GM19463 (cell line): ENCODE data around the gene PFKFB2.

Source experiments
- ATAC-seq: cut with Tn5 transposase; IDR thresholded peaks from one replicate; pipeline ENCODE4 v1.9.1; 2021; ENCODE audit warnings: mild to moderate bottlenecking, moderate library complexity; ENCODE audit not compliant: unreplicated experiment

Gene PFKFB2

DNA sequence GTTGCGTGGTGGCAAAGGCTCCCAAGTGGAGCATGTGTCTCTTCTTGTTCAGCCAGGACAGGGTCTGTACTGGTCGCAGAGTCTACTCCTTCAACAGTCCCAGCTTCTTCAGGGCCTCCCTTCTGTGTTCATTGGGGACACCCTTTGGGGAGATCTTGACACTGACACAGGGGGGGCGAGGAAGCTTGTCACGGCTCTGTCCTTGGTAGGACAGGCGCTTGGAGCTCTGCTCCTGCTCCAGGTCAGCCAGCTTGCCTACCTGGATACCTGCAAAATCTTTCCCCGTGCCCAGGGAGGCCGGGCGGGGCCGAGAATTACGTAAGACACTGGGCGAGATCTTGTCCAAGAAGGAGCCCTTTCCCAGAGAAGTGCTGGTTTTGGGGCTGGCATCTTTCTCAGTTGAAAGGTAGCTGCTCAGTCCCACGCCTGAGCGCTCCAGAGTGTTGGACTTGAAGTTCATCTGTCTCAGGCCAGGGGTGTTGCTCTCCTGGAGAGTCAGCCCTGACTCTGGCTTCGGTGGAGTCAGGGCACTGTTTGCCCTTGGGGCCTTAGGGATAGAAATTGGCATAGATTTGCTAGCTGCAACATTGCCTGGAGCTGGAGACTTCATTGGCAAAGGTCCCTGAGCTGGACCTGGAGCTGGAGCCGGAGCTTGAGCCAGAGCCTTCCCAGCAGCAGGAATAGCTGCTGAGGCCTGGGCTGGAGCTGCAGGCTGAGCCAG, 31.0 kb upstream of the PFKFB2 start:
- no peak for ATAC-seq

- ATAC-seq = no peak
Measured at GRCh38 chr1:207022996-207023679, 29.9 kb upstream of the PFKFB2 start.

- no peak for ATAC-seq
Measured at GRCh38 chr1:207024202-207025145, 28.6 kb upstream of the PFKFB2 start.

DNA sequence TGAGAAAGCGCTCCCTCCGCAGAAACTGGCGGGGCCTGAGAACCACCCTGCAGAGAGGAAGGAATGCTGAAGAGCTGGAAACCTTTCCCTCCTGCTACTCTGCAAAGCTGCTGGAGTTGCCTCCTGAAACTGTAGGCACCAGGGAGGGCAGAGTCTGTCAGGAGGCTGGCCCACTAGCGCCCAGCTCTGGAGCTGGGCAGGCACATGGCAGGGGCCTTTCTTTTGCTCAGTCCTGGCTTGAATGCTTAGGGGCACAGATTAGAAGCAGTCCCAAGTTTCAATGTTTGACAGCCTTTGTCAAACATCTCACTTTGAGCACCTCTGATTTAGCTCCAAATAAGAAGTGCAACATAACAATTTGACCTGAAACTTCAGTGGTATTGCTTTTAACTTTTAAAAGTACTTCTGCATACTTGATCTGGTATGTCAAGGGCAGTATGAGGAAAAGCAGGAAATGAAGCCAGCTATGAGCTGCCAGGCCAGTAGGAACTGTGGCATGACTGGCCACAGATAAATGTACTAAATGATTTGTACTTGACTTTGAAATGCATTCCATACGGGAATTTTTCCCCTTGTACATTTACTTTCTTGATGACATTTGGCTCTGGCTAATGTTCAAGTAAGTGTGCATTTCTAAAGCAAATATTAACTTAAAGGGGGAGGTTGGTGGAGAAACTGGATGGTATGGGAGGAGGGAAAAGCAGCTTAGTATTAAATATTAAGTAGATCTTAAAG, 27.8 kb upstream of the PFKFB2 start:
- ATAC-seq = no peak

GRCh38 chr1:207026104-207026534, 27.0 kb upstream of the PFKFB2 start:
- no peak for ATAC-seq

- no peak for ATAC-seq
Measured at GRCh38 chr1:207027206-207027777, 25.8 kb upstream of the PFKFB2 start.

GRCh38 chr1:207027921-207028320, 25.2 kb upstream of the PFKFB2 start:
- ATAC-seq = no peak

GRCh38 chr1:207028884-207029650, 24.0 kb upstream of the PFKFB2 start:
- ATAC-seq = no peak

- no peak for ATAC-seq
Measured at GRCh38 chr1:207029701-207030521, 23.2 kb upstream of the PFKFB2 start.

- ATAC-seq = no peak
Measured at GRCh38 chr1:207030522-207031009, 22.5 kb upstream of the PFKFB2 start.

DNA sequence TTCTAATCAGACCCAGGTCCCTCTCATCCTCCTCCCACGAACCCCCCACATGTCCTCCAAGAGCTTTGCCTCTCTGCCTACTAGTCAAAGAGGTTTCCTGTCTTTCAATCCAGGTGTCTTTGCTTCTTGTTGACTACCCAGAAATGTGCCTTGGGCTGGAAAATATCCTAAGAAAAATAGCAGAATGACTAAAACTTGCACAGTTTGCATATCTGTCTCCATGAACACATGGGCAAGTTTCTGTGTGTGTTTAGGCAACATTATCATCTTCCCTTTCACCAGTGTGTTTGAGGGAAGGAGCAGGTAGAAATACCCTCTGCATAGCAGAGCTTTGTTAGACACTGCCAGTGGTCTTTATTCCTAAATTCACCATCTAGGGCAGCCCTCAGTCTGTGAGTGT, 22.1 kb upstream of the PFKFB2 start:
- ATAC-seq = no peak

GRCh38 chr1:207031632-207032264, 21.3 kb upstream of the PFKFB2 start:
- ATAC-seq = no peak

GRCh38 chr1:207032528-207033017, 20.5 kb upstream of the PFKFB2 start, which contains the start of gene C1orf116:
Gene C1orf116 (minus strand): TSS chr1:207032756. CDS start chr1:207027598, 5,158 bp downstream.
- ATAC-seq = no peak

- ATAC-seq = no peak
Measured at GRCh38 chr1:207033302-207033701, 19.8 kb upstream of the PFKFB2 start.

DNA sequence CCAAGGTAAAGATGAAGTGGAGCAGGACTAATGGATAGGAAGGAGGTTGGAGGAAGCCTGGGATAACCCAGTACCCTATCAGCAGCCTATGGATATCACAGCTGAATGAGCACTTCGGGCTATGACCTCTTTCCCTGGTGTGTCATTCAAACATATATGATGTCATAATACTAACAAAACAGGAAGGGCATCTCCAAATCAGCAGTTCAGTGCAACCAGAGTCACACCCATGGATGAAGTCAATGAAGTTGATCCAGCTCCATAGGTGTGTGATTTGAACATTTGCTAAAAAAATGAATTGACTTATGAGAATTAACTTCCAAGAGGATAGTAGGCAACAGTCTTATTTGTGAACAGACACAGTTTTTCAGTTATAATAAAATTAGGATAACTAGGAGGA, 18.9 kb upstream of the PFKFB2 start:
- no peak for ATAC-seq

GRCh38 chr1:207034998-207035397, 18.1 kb upstream of the PFKFB2 start:
- ATAC-seq = no peak

DNA sequence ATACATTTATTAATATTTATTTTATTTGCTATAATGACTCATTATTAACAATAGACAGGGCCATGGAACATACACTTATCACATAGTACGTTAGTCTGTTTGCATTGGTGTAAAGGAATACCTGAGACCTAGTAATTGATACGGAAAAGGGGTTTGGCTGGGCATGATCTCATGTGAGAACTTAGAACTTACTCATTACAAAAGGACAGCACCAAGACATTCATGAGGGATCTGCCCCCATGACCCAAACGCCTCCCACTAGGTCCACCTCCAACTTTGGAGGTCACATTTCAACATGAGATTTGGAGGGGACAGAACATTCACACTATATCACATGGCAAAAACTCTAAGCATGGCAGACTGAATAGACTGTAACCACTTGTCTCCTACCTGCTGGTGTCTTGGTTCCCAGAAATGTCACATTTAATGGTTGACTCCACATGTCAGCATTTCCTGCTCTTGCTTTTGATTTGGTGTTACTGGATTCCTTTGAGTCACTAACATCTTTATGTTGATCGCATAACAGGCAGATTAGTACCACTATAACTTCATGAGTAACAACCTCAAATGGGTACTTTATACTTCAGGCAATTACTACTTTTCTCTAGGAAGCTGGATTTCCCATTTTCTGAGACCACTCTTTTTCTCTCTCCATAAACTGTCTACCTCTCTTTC, 17.1 kb upstream of the PFKFB2 start:
- no peak for ATAC-seq
